ENCODE data around the gene C16orf74. TPM values are rescaled to one million over a fixed set of nuclear protein-coding genes. Genes with fewer than 3 reads are reported as not detected.

Gene C16orf74
- total and polyA plus RNA-seq, 10 donors: 12.1 to 107 (median 19.3) TPM

DNA sequence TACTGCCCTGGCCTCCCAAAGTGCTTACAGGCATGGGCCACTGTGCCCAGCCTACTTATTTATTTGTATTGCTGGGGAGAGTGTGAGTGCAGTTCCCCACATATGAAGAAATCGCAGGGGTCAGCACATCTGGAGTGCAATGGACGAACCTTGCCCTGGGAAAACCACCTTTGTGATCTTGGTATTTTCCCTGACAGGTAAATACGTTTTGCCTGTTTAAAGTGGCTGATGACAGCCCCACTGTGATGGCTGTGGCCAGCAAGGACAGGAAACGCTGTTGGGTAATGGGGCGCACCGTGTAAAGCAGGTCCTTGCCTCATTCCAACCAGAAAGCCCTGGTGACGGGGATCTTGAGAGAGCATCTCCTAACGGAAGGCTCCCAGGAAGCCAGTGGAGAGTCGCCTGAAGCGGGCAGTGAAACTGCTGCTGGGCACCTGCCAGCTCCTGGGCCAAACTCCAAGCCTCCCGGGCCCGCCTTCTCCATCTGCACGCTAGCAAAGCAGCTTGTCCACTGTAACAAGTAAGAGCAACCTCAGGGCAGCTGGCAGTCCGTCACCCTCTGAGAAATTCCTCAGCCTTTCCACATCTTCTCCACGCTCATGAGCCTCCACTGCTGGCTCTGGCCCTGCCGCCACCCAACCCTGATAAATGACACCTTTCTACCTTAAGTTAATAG lies 30.9 kb upstream of the C16orf74 start:
- no peaks in the 10 kb centered on the region for H3K27me3 ChIP-seq (replicated peaks in 1 of 7)
- H3K27ac ChIP-seq: peak overlapping the region in 6 of 8 donors; percentile 11 to 75 (median 43)
- intact Hi-C loops (cut with DNase I; ENCODE audit: low total_unique reads): no loop called here
- DNase-seq: no peak
- peaks cover under 1 to 98% (median 55%) of the 10 kb centered on the region in 6 donors for H3K36me3 ChIP-seq
- H3K4me1 ChIP-seq: peaks cover 0 to 26% (median 3%) of the 10 kb centered on the region in 6 donors
- TF ChIP-seq POLR2AphosphoS5 (IDR thresholded peaks at IDR 0.05): no peak
- no peaks in the 10 kb centered on the region for H3K9me3 ChIP-seq
- WGBS, 5 donors: 60 to 88% (median 73%) methylated on average over 14 to 16 of the region's 16 CpGs
- peak overlapping the region in 1 of 8 donors; percentile 3 for H3K4me3 ChIP-seq

DNA sequence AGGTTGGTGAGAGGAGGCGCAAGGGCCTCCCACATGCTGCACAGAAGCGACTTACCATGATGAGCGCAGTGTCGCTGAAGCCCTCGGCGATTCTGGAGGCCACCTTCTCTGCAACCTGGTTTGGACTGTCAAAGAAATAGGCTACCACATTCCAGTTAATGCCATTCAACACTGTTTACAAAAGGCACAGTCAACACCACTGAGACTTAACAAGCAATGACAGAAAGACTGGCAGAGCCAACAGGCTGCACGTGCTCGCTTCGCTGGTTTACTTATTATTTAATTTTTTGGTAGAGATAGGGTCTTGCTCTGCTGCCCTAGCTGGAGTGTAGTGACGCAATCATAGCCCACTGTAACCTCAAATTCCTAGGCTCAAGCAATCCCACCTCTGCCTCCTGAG lies 30.3 kb upstream of the C16orf74 start:
- no peak for DNase-seq
- Histone ChIP-seq H3K27me3 (replicated peaks in 1 of 7) (no peaks in the 10 kb centered on the region), H3K4me3 (no peak overlapping the region), H3K36me3 (peaks cover 0 to 97% (median 48%) of the 10 kb centered on the region in 6 donors), H3K9me3 (no peaks in the 10 kb centered on the region), H3K27ac (peak overlapping the region in 2 of 8 donors; percentile 61 to 75), H3K4me1 (peaks cover 0 to 26% (median 3%) of the 10 kb centered on the region in 6 donors)
- 87 to 92% (median 89%) methylated on average over 10 of the region's 10 CpGs for WGBS, 5 donors
- TF ChIP-seq POLR2A (IDR thresholded peaks at IDR 0.05): no peak
- TF ChIP-seq, protein P1, sequence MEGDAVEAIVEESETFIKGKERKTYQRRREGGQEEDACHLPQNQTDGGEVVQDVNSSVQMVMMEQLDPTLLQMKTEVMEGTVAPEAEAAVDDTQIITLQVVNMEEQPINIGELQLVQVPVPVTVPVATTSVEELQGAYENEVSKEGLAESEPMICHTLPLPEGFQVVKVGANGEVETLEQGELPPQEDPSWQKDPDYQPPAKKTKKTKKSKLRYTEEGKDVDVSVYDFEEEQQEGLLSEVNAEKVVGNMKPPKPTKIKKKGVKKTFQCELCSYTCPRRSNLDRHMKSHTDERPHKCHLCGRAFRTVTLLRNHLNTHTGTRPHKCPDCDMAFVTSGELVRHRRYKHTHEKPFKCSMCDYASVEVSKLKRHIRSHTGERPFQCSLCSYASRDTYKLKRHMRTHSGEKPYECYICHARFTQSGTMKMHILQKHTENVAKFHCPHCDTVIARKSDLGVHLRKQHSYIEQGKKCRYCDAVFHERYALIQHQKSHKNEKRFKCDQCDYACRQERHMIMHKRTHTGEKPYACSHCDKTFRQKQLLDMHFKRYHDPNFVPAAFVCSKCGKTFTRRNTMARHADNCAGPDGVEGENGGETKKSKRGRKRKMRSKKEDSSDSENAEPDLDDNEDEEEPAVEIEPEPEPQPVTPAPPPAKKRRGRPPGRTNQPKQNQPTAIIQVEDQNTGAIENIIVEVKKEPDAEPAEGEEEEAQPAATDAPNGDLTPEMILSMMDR (IDR thresholded peaks at IDR 0.05 in 8 of 11, conservative IDR thresholded peaks at IDR 0.05 in 3 of 11): no peak
- TF ChIP-seq POLR2AphosphoS5 (IDR thresholded peaks at IDR 0.05): no peak
- intact Hi-C loops (cut with DNase I; ENCODE audit: low total_unique reads): no loop called here

DNA sequence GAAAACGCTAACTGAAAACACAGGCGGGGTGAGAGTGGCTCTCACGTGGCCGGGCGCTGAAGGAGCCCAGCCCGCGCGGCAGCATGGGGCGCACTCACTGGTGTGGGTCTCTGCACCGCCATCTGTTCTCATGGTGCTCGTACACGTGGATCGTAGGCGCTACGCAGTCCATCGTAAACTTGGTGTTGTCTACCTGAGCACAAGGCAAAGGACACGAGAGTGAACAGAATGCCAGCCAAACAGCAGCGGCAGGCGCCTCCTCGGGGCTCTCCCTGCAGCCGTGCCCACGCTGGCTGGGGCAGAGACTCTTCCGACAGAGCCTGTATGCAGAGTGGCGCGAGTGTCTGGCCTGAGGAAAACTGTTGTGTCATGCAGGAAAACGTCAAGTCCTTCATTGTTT lies 29.4 kb upstream of the C16orf74 start:
- WGBS, 5 donors: 85 to 94% (median 89%) methylated on average over 26 of the region's 26 CpGs
- Histone ChIP-seq H3K4me3 (no peak overlapping the region), H3K4me1 (peaks cover 0 to 26% (median 3%) of the 10 kb centered on the region in 6 donors), H3K27me3 (replicated peaks in 1 of 7) (no peaks in the 10 kb centered on the region), H3K27ac (peak overlapping the region in 1 of 8 donors; percentile 75), H3K36me3 (peaks cover 0 to 97% (median 45%) of the 10 kb centered on the region in 6 donors), H3K9me3 (no peaks in the 10 kb centered on the region)
- no peak for DNase-seq
- intact Hi-C loops (cut with DNase I; ENCODE audit: low total_unique reads): no loop called here
- TF ChIP-seq, protein P1 (IDR thresholded peaks at IDR 0.05 in 8 of 11, conservative IDR thresholded peaks at IDR 0.05 in 3 of 11): no peak
- TF ChIP-seq POLR2A (IDR thresholded peaks at IDR 0.05) (no peak), POLR2AphosphoS5 (IDR thresholded peaks at IDR 0.05) (peak in 1 of 3 donors; percentile 18)

DNA sequence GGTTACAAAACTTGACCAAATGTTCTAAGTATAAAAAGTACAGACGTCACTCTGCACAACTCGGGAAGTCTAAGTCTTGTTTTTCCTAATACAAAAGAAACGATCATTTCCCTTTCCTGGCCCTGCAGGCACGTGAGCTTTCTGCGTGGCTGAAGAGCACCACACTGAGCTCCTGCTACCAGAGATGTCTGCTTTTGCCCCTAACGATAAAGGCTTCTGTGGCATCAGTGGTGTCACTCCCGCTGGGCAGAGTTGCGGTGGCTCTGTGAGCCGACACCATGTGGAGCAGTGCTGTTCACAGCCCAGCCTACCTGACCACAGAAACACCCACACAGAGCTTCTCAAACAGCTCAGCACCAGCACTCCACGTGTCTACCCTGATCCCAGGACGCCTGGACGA lies 28.0 kb upstream of the C16orf74 start:
- 48 to 68% (median 60%) methylated on average over 12 of the region's 12 CpGs for WGBS, 5 donors
- peak overlapping the region in 1 of 8 donors; percentile 30 for H3K27ac ChIP-seq
- TF ChIP-seq POLR2AphosphoS5 (IDR thresholded peaks at IDR 0.05) (no peak), POLR2A (IDR thresholded peaks at IDR 0.05) (no peak)
- TF ChIP-seq, protein P1 (IDR thresholded peaks at IDR 0.05 in 8 of 11, conservative IDR thresholded peaks at IDR 0.05 in 3 of 11): no peak
- H3K4me1 ChIP-seq: peaks cover 0 to 26% (median 3%) of the 10 kb centered on the region in 6 donors
- H3K4me3 ChIP-seq: no peak overlapping the region
- intact Hi-C loops (cut with DNase I; ENCODE audit: low total_unique reads): no loop called here
- peaks cover 0 to 93% (median 39%) of the 10 kb centered on the region in 6 donors for H3K36me3 ChIP-seq
- DNase-seq: no peak
- no peaks in the 10 kb centered on the region for H3K27me3 ChIP-seq (replicated peaks in 1 of 7)
- no peaks in the 10 kb centered on the region for H3K9me3 ChIP-seq
